ENCODE results near the gene BRS3. TPM values are rescaled to one million over a fixed set of nuclear protein-coding genes. Genes with fewer than 3 reads are reported as not detected.
A peak's percentile ranks its signal among the peaks of the same experiment; 100 is the strongest.

Gene BRS3
- total and polyA plus RNA-seq, 2 experiments from 2014 or later: not detected

DNA sequence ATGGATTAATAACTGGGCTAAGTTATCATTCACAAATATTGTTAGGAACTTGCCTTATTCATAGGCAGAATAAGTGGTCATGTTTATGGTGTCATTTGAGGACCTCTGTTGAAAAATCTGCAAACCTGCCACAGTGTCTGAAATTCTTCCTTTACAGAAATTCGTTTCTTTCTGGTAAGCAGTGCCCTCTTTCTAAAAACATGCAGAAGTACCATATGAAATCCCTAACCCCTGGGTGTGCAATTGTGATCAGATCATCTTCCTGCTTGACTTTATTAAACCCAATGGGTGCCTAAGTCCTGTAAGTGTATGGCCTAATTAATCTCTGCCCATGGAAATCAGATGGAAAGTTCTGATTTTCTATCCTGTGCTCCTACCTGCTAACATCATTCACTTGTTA, 5.3 kb downstream of the BRS3 start:
- DNase-seq: no peak
- H3K27me3 ChIP-seq (replicated peaks; ENCODE audit: insufficient read depth): no peaks in the 10 kb centered on the region
- H3K4me1 ChIP-seq (ENCODE audit: insufficient read depth): peaks cover 3% of the 10 kb centered on the region; the same call in 1 of the 2 replicates
- H3K9ac ChIP-seq: no peak overlapping the region
- H3K9me2 ChIP-seq (ENCODE audit: insufficient read depth): no peaks in the 10 kb centered on the region
- in situ Hi-C loops (cut with MboI): no loop called here
- TF ChIP-seq EZH2phosphoT487 (IDR thresholded peaks at IDR 0.05; ENCODE audit: insufficient read depth, low read depth): no peak
- no peak for TF ChIP-seq EZH2 (IDR thresholded peaks at IDR 0.05; ENCODE audit: insufficient read depth, poor library complexity, severe bottlenecking)
- H3K4me3 ChIP-seq: no peak overlapping the region
- H3K36me3 ChIP-seq (ENCODE audit: low read depth): no peaks in the 10 kb centered on the region
- H2AFZ ChIP-seq: no peak overlapping the region
- no peaks in the 10 kb centered on the region for H3K9me3 ChIP-seq (ENCODE audit: low read depth)
- H3K4me2 ChIP-seq (ENCODE audit: unreplicated experiment): no peak overlapping the region
- WGBS, 2 experiments (ENCODE audit: low coverage in 1 of 2, low lambda C conversion rate in 2 of 2, missing lambda C conversion rate in 2 of 2): 0% methylated on average over 1 of the region's 1 CpG
- H3K27ac ChIP-seq: no peak overlapping the region
- peaks cover 9% of the 10 kb centered on the region; the same call in 1 of the 2 replicates for H3F3A ChIP-seq (ENCODE audit: insufficient read depth)
- no peaks in the 10 kb centered on the region for H4K20me1 ChIP-seq (ENCODE audit: insufficient read depth)
- peaks cover 5% of the 10 kb centered on the region for H3K79me2 ChIP-seq (ENCODE audit: insufficient read depth)

DNA sequence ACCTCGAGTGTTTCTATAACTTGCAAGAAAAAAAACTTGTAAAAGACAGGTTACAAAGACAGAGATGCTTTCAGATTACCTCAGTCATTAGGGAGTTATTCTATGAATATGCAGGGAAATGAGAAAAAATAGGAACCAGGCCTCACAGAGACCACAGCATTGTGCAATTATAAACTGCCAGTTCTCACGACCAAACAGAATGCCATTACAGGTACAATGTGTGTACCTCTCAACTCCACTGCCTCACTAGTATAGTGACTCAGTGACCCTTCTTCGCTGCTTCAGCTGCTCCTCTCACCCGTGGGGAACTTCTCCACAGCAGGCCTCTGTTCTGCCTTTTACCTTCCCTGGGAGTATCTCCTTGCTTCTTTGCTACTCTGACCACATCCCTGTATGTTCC, 7.3 kb downstream of the BRS3 start:
- no peak for TF ChIP-seq EZH2 (IDR thresholded peaks at IDR 0.05; ENCODE audit: insufficient read depth, poor library complexity, severe bottlenecking)
- TF ChIP-seq EZH2phosphoT487 (IDR thresholded peaks at IDR 0.05; ENCODE audit: insufficient read depth, low read depth): no peak
- H3K4me2 ChIP-seq (ENCODE audit: unreplicated experiment): no peak overlapping the region
- no peaks in the 10 kb centered on the region for H3K36me3 ChIP-seq (ENCODE audit: low read depth)
- no peaks in the 10 kb centered on the region for H3K9me2 ChIP-seq (ENCODE audit: insufficient read depth)
- H3K4me1 ChIP-seq (ENCODE audit: insufficient read depth): peaks cover 13% of the 10 kb centered on the region
- peaks cover 9% of the 10 kb centered on the region; the same call in 1 of the 2 replicates for H3F3A ChIP-seq (ENCODE audit: insufficient read depth)
- no peaks in the 10 kb centered on the region for H3K27me3 ChIP-seq (replicated peaks; ENCODE audit: insufficient read depth)
- no peak overlapping the region for H3K27ac ChIP-seq
- in situ Hi-C loops (cut with MboI): no loop called here
- no peak for DNase-seq
- no peaks in the 10 kb centered on the region for H3K9me3 ChIP-seq (ENCODE audit: low read depth)
- H3K9ac ChIP-seq: no peak overlapping the region
- H2AFZ ChIP-seq: no peak overlapping the region
- 84 to 93% methylated on average over 3 to 4 of the region's 4 CpGs for WGBS, 2 experiments (ENCODE audit: low coverage in 1 of 2, low lambda C conversion rate in 2 of 2, missing lambda C conversion rate in 2 of 2)
- no peaks in the 10 kb centered on the region for H4K20me1 ChIP-seq (ENCODE audit: insufficient read depth)
- no peak overlapping the region for H3K4me3 ChIP-seq
- H3K79me2 ChIP-seq (ENCODE audit: insufficient read depth): peaks cover 25% of the 10 kb centered on the region

DNA sequence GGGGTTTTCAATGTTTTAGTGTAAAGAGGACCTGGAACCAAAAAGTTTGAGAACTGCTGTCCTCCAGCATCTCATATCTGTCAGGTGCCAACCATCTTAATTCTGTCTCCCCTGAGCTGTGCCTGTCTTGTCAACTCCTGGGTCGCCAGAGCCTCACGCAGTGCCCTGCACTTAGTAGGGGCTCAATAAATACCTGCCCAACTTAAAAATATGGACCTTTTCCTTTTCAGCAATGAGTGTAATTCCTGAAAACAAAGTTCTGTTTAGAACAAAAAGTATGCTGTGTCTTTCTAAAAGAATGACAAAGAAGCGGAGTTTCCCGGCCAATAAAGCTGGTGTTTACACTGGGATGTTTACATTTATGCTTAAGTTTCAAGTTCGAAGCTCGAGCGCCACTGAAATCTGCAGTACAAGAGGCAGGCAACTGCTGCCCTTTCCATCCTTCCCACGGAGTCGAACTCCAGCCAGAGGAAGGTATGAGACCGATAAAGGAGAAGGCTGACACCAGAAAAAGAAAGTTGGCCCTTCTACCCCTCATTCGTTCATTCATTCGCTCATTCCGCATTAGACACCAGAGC, 8.5 kb downstream of the BRS3 start:
- Histone ChIP-seq H3K9me3 (ENCODE audit: low read depth) (no peaks in the 10 kb centered on the region), H3F3A (ENCODE audit: insufficient read depth) (peaks cover 9% of the 10 kb centered on the region; the same call in 1 of the 2 replicates), H2AFZ (peak overlapping the region; percentile 98), H3K79me2 (ENCODE audit: insufficient read depth) (peaks cover 27% of the 10 kb centered on the region), H3K36me3 (ENCODE audit: low read depth) (peaks cover 8% of the 10 kb centered on the region; the same call in 1 of the 2 replicates), H3K27me3 (replicated peaks; ENCODE audit: insufficient read depth) (no peaks in the 10 kb centered on the region), H3K9ac (peak overlapping the region; percentile 94), H3K4me2 (ENCODE audit: unreplicated experiment) (peak overlapping the region; percentile 81), H4K20me1 (ENCODE audit: insufficient read depth) (no peaks in the 10 kb centered on the region), H3K4me3 (peak overlapping the region; percentile 96), H3K4me1 (ENCODE audit: insufficient read depth) (peaks cover 13% of the 10 kb centered on the region), H3K27ac (peak overlapping the region; percentile 94), H3K9me2 (ENCODE audit: insufficient read depth) (no peaks in the 10 kb centered on the region)
- no peak for TF ChIP-seq EZH2phosphoT487 (IDR thresholded peaks at IDR 0.05; ENCODE audit: insufficient read depth, low read depth)
- DNase-seq: no peak
- in situ Hi-C loops (cut with MboI): no loop called here
- 0 to 2% methylated on average over 10 to 13 of the region's 13 CpGs for WGBS, 2 experiments (ENCODE audit: low coverage in 1 of 2, low lambda C conversion rate in 2 of 2, missing lambda C conversion rate in 2 of 2)

DNA sequence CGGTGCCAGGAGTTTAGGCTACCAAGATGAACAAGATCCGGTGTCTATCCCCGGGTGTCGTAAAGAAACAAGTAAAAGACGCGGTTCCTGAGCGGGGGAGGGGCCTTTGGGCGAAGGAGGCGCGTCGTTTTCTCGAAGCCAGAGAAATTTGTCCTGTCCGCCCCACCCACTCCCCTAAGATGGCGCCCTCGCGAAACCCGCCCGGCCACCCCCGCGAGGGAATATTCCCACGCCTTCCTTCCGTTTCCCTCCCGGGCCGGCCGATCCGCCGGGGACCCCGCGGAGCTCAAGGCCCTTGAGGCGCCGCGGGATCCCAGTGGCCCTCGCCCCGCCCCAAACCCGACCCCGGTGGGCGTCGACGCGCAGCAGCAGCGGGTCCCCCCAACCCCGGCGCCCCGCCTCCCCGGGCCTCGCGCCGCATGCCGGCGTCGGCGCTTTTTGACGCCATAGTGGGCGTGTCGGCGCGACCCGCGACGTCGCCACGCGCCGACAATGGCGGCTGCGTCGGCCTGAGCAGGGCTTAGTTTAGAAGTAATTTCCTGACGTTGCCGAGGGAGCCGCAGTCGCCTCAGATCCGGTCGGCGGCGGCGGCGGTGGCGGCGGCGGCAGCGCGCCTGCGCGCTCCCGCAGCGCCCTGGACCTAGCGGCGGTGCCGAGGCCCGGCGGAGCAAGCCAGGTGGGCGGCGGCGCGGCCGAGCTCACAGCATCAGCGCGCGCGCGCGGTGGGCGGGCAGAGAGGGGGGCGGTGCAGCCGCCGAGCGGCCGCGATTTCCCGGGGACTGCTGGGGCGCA, 9.2 kb downstream of the BRS3 start:
- WGBS, 2 experiments (ENCODE audit: low coverage in 1 of 2, low lambda C conversion rate in 2 of 2, missing lambda C conversion rate in 2 of 2): 0% methylated on average over 6 to 49 of the region's 111 CpGs

More for the DNA sequence above, 9.2 kb downstream of the BRS3 start:
- DNase-seq: peak; percentile 91
- no peaks in the 10 kb centered on the region for H3K9me3 ChIP-seq (ENCODE audit: low read depth)
- no peaks in the 10 kb centered on the region for H4K20me1 ChIP-seq (ENCODE audit: insufficient read depth)
- no peaks in the 10 kb centered on the region for H3K9me2 ChIP-seq (ENCODE audit: insufficient read depth)
- peaks cover 13% of the 10 kb centered on the region for H3K4me1 ChIP-seq (ENCODE audit: insufficient read depth)
- peak overlapping the region; percentile 96 for H3K4me3 ChIP-seq
- no peaks in the 10 kb centered on the region for H3K27me3 ChIP-seq (replicated peaks; ENCODE audit: insufficient read depth)
- TF ChIP-seq EZH2 (IDR thresholded peaks at IDR 0.05; ENCODE audit: insufficient read depth, poor library complexity, severe bottlenecking): no peak
- no peak for TF ChIP-seq EZH2phosphoT487 (IDR thresholded peaks at IDR 0.05; ENCODE audit: insufficient read depth, low read depth)
- in situ Hi-C loops (cut with MboI): no loop called here
- H3K9ac ChIP-seq: peak overlapping the region; percentile 94
- peaks cover 9% of the 10 kb centered on the region; the same call in 1 of the 2 replicates for H3F3A ChIP-seq (ENCODE audit: insufficient read depth)
- peak overlapping the region; percentile 81 for H3K4me2 ChIP-seq (ENCODE audit: unreplicated experiment)
- H3K27ac ChIP-seq: peak overlapping the region; percentile 94
- peaks cover 27% of the 10 kb centered on the region for H3K79me2 ChIP-seq (ENCODE audit: insufficient read depth)
- peaks cover 15% of the 10 kb centered on the region; the same call in 1 of the 2 replicates for H3K36me3 ChIP-seq (ENCODE audit: low read depth)
- peak overlapping the region; percentile 98 for H2AFZ ChIP-seq
